NCI-H345 treated with DMSO at 0.1 percent for 48 hours (cell line): ENCODE data around the gene CAPN14.
"Not testable (repeated sequence)": the region's sequence is repeated elsewhere in the genome, so short reads cannot be mapped to it uniquely, and the experiment has no call there.

Experiments
- DNase-seq: peaks from one replicate; lab custom pipeline; 2025; ENCODE audit not compliant: unreplicated experiment; lab: John Stamatoyannopoulos, UW

Gene CAPN14

GRCh38 chr2:31199206-31199605, 18.1 kb downstream of the CAPN14 start:
- DNase-seq: no peak

- DNase-seq: no peak
Measured at GRCh38 chr2:31197669-31198068, 19.6 kb downstream of the CAPN14 start.

- no peak for DNase-seq
Measured at GRCh38 chr2:31197166-31197565, 20.1 kb downstream of the CAPN14 start.

GRCh38 chr2:31196622-31197021, 20.7 kb downstream of the CAPN14 start:
- DNase-seq: no peak

- no peak for DNase-seq
Measured at GRCh38 chr2:31193806-31194205, 23.5 kb downstream of the CAPN14 start.

- no peak for DNase-seq
Measured at GRCh38 chr2:31192851-31193392, 24.4 kb downstream of the CAPN14 start.

GRCh38 chr2:31192396-31192795, 24.9 kb downstream of the CAPN14 start:
- no peak for DNase-seq

GRCh38 chr2:31191931-31192330, 25.4 kb downstream of the CAPN14 start:
- no peak for DNase-seq

- DNase-seq: no peak
Measured at GRCh38 chr2:31190188-31190587, 27.1 kb downstream of the CAPN14 start.

- DNase-seq: no peak
Measured at GRCh38 chr2:31189141-31189540, 28.2 kb downstream of the CAPN14 start.

- DNase-seq: no peak
Measured at GRCh38 chr2:31188131-31188530, 29.2 kb downstream of the CAPN14 start.

- no peak for DNase-seq
Measured at GRCh38 chr2:31187166-31187565, 30.1 kb downstream of the CAPN14 start.

GRCh38 chr2:31183973-31184372, 33.3 kb downstream of the CAPN14 start:
- DNase-seq: not testable (repeated sequence)

GRCh38 chr2:31176742-31177141, 40.6 kb downstream of the CAPN14 start:
- no peak for DNase-seq

- no peak for DNase-seq
Measured at GRCh38 chr2:31171142-31171541, 46.2 kb downstream of the CAPN14 start.

GRCh38 chr2:31170071-31170698, 47.1 kb downstream of the CAPN14 start:
- peak; percentile 75 for DNase-seq

GRCh38 chr2:31168291-31168690, 49.0 kb downstream of the CAPN14 start:
- no peak for DNase-seq

GRCh38 chr2:31166925-31167324, 50.4 kb downstream of the CAPN14 start:
- DNase-seq: no peak

GRCh38 chr2:31163011-31163539, 54.2 kb downstream of the CAPN14 start:
- DNase-seq: no peak

GRCh38 chr2:31161637-31162036, 55.7 kb downstream of the CAPN14 start:
- DNase-seq: no peak

GRCh38 chr2:31151501-31151900, 65.8 kb downstream of the CAPN14 start:
- DNase-seq: no peak

- DNase-seq: no peak
Measured at GRCh38 chr2:31150120-31150670, 67.1 kb downstream of the CAPN14 start.

- DNase-seq: no peak
Measured at GRCh38 chr2:31148514-31148913, 68.8 kb downstream of the CAPN14 start.
